Ramos (cell line): ENCODE measurements around the gene RGS1.

Experiments used
- in situ Hi-C: fragments of 300-500 bp; cut with MboI; formaldehyde crosslinking; loops from one replicate; pipeline ENCODE4 v1.14.3; 2022; ENCODE audit warnings: low sequenced_read_pairs; ENCODE audit not compliant: unreplicated experiment

Gene RGS1

GRCh38 chr1:192609110-192610079 lies 33.8 kb downstream of the RGS1 start:
- in situ Hi-C loops, result loop anchor here (5.0 to 25.0 kb wide), 2 partner anchors 132 to 453 kb away; partner anchors contain the start of genes RO60 and UCHL5

- in situ Hi-C loops, result loop anchor here (25.0 kb wide), 1 partner anchor 452 kb away; the partner anchor contains the start of genes RO60 and UCHL5
Observed at GRCh38 chr1:192610112-192610889, 34.7 kb downstream of the RGS1 start.

GRCh38 chr1:192615055-192615454 lies 39.5 kb downstream of the RGS1 start:
- in situ Hi-C loops, result loop anchor here (25.0 kb wide), 1 partner anchor 447 kb away; the partner anchor contains the start of genes RO60 and UCHL5

GRCh38 chr1:192620071-192620635 lies 44.6 kb downstream of the RGS1 start:
- in situ Hi-C loops, result loop anchor here (25.0 kb wide), 1 partner anchor 442 kb away; the partner anchor contains the start of genes RO60 and UCHL5

- in situ Hi-C loops, result no loop called here
Observed at GRCh38 chr1:192626366-192627179, 51.0 kb downstream of the RGS1 start.

- in situ Hi-C loops, result no loop called here
Observed at GRCh38 chr1:192627901-192628300, 52.3 kb downstream of the RGS1 start.

- in situ Hi-C loops, result no loop called here
Observed at GRCh38 chr1:192628396-192629057, 53.0 kb downstream of the RGS1 start.

- in situ Hi-C loops, result no loop called here
Observed at GRCh38 chr1:192629612-192630011, 54.0 kb downstream of the RGS1 start.
